SK-N-SH (cell line): ENCODE data around the gene UNCX.
"Not testable (repeated sequence)": the region's sequence is repeated elsewhere in the genome, so short reads cannot be mapped to it uniquely, and the experiment has no call there.

Experiments
- CTCF ChIP-seq: fragments of 200-600 bp; sonication (generic); IDR thresholded peaks from 2 replicates; pipeline ENCODE4 v1.6.1; 2017; ENCODE audit warnings: antibody characterized with exemption, mild to moderate bottlenecking, moderate library complexity
- EP300 ChIP-seq, 2 experiments: IDR thresholded peaks; 2 replicates each; pipeline versions ENCODE4 v1.4.0 to v1.6.1; 2012; ENCODE audit warnings: borderline replicate concordance in 1 of 2, low read depth in 1 of 2, low read length in 1 of 2
- POLR2AphosphoS5 ChIP-seq: IDR thresholded peaks from 2 replicates; pipeline ENCODE4 v1.6.1; 2012; ENCODE audit warnings: low read depth, low read length
- RAD21 ChIP-seq: IDR thresholded peaks from 2 replicates; pipeline ENCODE4 v1.6.1; 2012; ENCODE audit warnings: mild to moderate bottlenecking, low read length
- YY1 ChIP-seq: IDR thresholded peaks from 2 replicates; pipeline ENCODE4 v1.4.0; 2012; ENCODE audit warnings: low read depth, mild to moderate bottlenecking

GRCh38 chr7:1272136-1272535 is 39.5 kb downstream of the UNCX start:
- not testable (repeated sequence) for TF ChIP-seq POLR2AphosphoS5; EP300 (IDR thresholded peaks at IDR 0.05; ENCODE audit: borderline replicate concordance in 1 of 2, low read depth in 1 of 2, low read length in 1 of 2); CTCF; YY1; RAD21
